K562 (cell line): ENCODE results near the gene SYNRG. TPM values are rescaled to one million over a fixed set of nuclear protein-coding genes. Genes with fewer than 3 reads are reported as not detected.

Source experiments
- ARID3A ChIP-seq: IDR thresholded peaks from 2 replicates; pipeline ENCODE4 v1.6.1; 2012; ENCODE audit warnings: low read depth, low read length, improper control_type of control experiment, borderline replicate concordance
- CHD4 ChIP-seq: fragments of 200-600 bp; sonication (generic); IDR thresholded peaks from 3 replicates; pipeline ENCODE4 v1.6.1; 2012; ENCODE audit warnings: low read depth, mild to moderate bottlenecking, mixed read lengths, low read length, inconsistent platforms; ENCODE audit not compliant: insufficient read depth, insufficient replicate concordance, poor library complexity, severe bottlenecking
- HDAC1 ChIP-seq, 2 experiments: fragments of 450-650 bp; IDR thresholded peaks; 2 replicates each; pipeline ENCODE4 v1.6.1; 2016 to 2017; ENCODE audit warnings: inconsistent platforms in 1 of 2, mild to moderate bottlenecking in 1 of 2, moderate library complexity in 1 of 2
- HMGN3 ChIP-seq: IDR thresholded peaks from 2 replicates; pipeline ENCODE4 v1.6.1; 2011; ENCODE audit warnings: borderline replicate concordance, low read depth, mild to moderate bottlenecking, mixed read lengths, low read length; ENCODE audit not compliant: insufficient read length; ENCODE audit errors: extremely low read depth
- ID3 ChIP-seq, 2 experiments: fragments of 250-450 bp in 1 of 2; fragments of 450-650 bp in 1 of 2; sonication (Bioruptor Pico) in 1 of 2; IDR thresholded peaks; 2 replicates each; pipeline versions ENCODE4 v1.6.1 to v1.8.0; 2016 to 2021; ENCODE audit warnings: mild to moderate bottlenecking in 2 of 2, moderate library complexity in 2 of 2, missing compliant biosample characterization in 1 of 2, missing genetic modification characterization in 1 of 2
- MBD2 ChIP-seq: sonication (generic); IDR thresholded peaks from 2 replicates; pipeline ENCODE4 v1.6.1; 2016; ENCODE audit warnings: low read depth, borderline replicate concordance
- MED1 ChIP-seq: sonication (generic); formaldehyde crosslinking; IDR thresholded peaks from 2 replicates; pipeline ENCODE4 v1.8.1; 2023; ENCODE audit warnings: missing genetic modification reagents, borderline replicate concordance
- MEF2A ChIP-seq: IDR thresholded peaks from 2 replicates; pipeline ENCODE4 v1.6.1; 2011; ENCODE audit warnings: low read depth, mild to moderate bottlenecking, low read length, moderate library complexity; ENCODE audit not compliant: control insufficient read depth
- NCOA6 ChIP-seq: fragments of 450-650 bp; IDR thresholded peaks from 2 replicates; pipeline ENCODE4 v1.6.1; 2017; ENCODE audit warnings: mild to moderate bottlenecking
- PHB2 ChIP-seq: fragments of 450-650 bp; IDR thresholded peaks from 2 replicates; pipeline ENCODE4 v1.6.1; 2017; ENCODE audit warnings: low read depth
- SP1 ChIP-seq: sonication (generic); formaldehyde crosslinking; IDR thresholded peaks from 2 replicates; pipeline ENCODE4 v1.8.1; 2022; ENCODE audit warnings: mild to moderate bottlenecking, missing genetic modification reagents
- TCF7L2 ChIP-seq: fragments of 150-350 bp; IDR thresholded peaks from 2 replicates; pipeline ENCODE4 v1.6.1; 2016; ENCODE audit warnings: low read depth, mild to moderate bottlenecking, low read length, moderate library complexity
- TEAD2 ChIP-seq: fragments of 450-650 bp; IDR thresholded peaks from 2 replicates; pipeline ENCODE4 v1.6.1; 2016; ENCODE audit warnings: missing genetic modification characterization, control low read depth, missing compliant biosample characterization
- THRB ChIP-seq: fragments of 450-650 bp; formaldehyde crosslinking; conservative IDR thresholded peaks from 2 replicates; pipeline ENCODE4 v1.4.0; 2022; ENCODE audit warnings: mild to moderate bottlenecking, missing genetic modification characterization
- TSC22D4 ChIP-seq: fragments of 450-650 bp; IDR thresholded peaks from 2 replicates; pipeline ENCODE4 v1.6.1; 2016; ENCODE audit warnings: missing genetic modification characterization, missing biosample characterization, control low read depth
- WHSC1 ChIP-seq: IDR thresholded peaks from one replicate; pipeline ENCODE4 v1.6.1; 2012; ENCODE audit warnings: low read length, control low read depth, inconsistent platforms
- ZBED1 ChIP-seq: IDR thresholded peaks from 2 replicates; pipeline ENCODE4 v1.6.1; 2014
- ZBTB34 ChIP-seq: fragments of 250-450 bp; sonication (Bioruptor Pico); IDR thresholded peaks from 2 replicates; pipeline ENCODE4 v1.8.0; 2021; ENCODE audit warnings: mild to moderate bottlenecking, moderate library complexity
- ZNF398 ChIP-seq: fragments of 250-450 bp; sonication (Bioruptor Pico); IDR thresholded peaks from 2 replicates; pipeline ENCODE4 v1.8.0; 2021; ENCODE audit warnings: moderate library complexity, mild to moderate bottlenecking, inconsistent platforms
- polyA plus RNA-seq, 8 experiments: library from polyadenylated mRNA; depleted of rRNA in 4 of 8; stranded (reverse) in 5 of 8; unstranded in 3 of 8; fragments of >200 nt; fragmentation: Nextera tagmentation in 2 of 8; fragmentation: Illumina TruSeq in 1 of 8; extraction: Ambion mirVana in 2 of 8; extraction: Trizol in 1 of 8; gene quantifications; 2 replicates each; pipeline versions ENCODE4 v1.2.1 to v1.2.3, GENCODE V29; 2011 to 2014; ENCODE audit warnings: inconsistent platforms in 1 of 8, missing spikeins in 1 of 8
- total RNA-seq, 7 experiments: library from RNA; depleted of rRNA in 6 of 7; stranded (reverse); fragments of >200 nt in 6 of 7; fragmentation: Illumina TruSeq in 2 of 7; extraction: Trizol in 2 of 7; gene quantifications; 2 replicates each; pipeline versions ENCODE4 v1.2.1 to v1.2.3, GENCODE V29; 2011 to 2021; ENCODE audit warnings: low replicate concordance in 1 of 7

Gene SYNRG
- total and polyA plus RNA-seq, 9 of the 15 experiments (the other 6 are each of a cell fraction or from before 2014, with no cell fraction given) = 2.9 to 28.2 (median 15.1) TPM

GRCh38 chr17:37490638-37491614, 118.3 kb downstream of the SYNRG start (continued):
- TF ChIP-seq MBD2 (no peak), TCF7L2 (no peak), THRB (CRISPR knock-in tag) (no peak), MEF2A (0 out of 2 replicates have a peak, but pooled peaks have one; percentile 48), NCOA6 (no peak), SP1 (no peak; the same call in 1 of the 2 replicates), MED1 (CRISPR knock-in tag) (no peak), ZNF398 (CRISPR knock-in tag) (no peak), PHB2 (no peak), WHSC1 (no peak), TEAD2 (tag) (0 out of 2 replicates have a peak, but pooled peaks have one; percentile 21), ID3 (CRISPR knock-in tag; IDR thresholded peaks at IDR 0.05) (no peak), ID3 (tag; IDR thresholded peaks at IDR 0.05) (no peak), HDAC1 (IDR thresholded peaks at IDR 0.05) (peak in 1 of 2 experiments; percentile 80; a peak in 2 of 4 replicates), ZBED1 (no peak), TSC22D4 (tag) (no peak), ZBTB34 (CRISPR knock-in tag) (no peak), HMGN3 (no peak), CHD4 (no peak), ARID3A (no peak)
